Right ventricle myocardium inferior (tissue), 1 donor: ENCODE measurements around the gene NDUFB1. TPM values are rescaled to one million over a fixed set of nuclear protein-coding genes. Genes with fewer than 3 reads are reported as not detected.

Experiments used
- ATAC-seq: fragments of 200-7000 bp; cut with Tn5 transposase; one replicate; pipeline ENCODE4 v1.9.1; 2020; ENCODE audit warnings: mild to moderate bottlenecking, moderate library complexity
- DNase-seq: peaks from one replicate; pipeline ENCODE4 v3.0.0; 2021; ENCODE audit errors: missing footprints
- intact Hi-C: fragments of 100-400 bp; cut with DNase I; formaldehyde crosslinking; loops from one replicate; pipeline ENCODE4 v1.11.0; 2022
- total RNA-seq: library from RNA; stranded (reverse); fragmentation: NEBNext Ultra II Directional; extraction: Animal tissue kit (Norgen Biotek cat#: 25700); gene quantifications from one replicate; pipeline ENCODE4 v1.2.1, GENCODE V29; 2021
- donor health status: DM: no; HTN: yes; CAD: no; lungs with severe emphysema.

Gene NDUFB1
- total RNA-seq, 1 donor from 2014 or later, result 635 TPM

DNA sequence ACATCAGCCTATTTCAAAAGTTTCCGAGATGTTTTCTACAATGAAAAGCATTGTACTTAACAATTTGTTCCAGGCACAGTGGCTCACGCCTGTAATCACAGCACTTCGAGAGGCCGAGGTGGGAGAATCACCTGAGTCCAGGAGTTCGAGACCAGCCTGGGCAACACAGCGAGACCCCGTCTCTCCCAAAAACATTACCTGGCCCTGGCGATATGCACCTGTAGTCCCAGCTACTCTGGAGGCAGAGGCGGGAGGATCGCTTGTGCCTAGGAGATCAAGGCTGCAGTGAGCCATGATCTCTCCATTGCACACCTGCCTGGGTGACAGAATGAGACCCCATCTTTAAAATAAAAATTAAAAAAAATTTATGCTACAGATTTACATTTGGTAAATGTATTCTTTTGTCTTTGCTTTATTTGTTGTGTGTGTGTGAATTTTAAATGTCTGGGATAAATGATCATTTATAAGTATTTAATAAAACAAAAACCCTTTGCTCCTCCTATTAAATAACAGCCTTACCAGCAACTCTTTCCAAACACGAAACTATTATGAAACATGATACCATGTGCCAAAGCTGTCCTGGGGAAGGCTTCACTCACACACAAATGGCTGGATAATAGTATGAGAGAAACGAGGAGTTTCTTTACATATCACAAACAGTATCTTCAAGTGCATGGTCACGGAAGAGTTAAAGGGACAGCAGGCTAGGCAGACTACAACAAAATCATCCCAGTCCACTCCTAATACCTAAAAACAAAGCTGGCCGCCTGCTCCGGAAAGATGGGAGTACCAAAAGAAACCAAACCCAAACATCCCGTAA lies 16.2 kb downstream of the NDUFB1 start:
- ATAC-seq, result peak; percentile 0
- no peak for DNase-seq
- intact Hi-C loops, result no loop called here

DNA sequence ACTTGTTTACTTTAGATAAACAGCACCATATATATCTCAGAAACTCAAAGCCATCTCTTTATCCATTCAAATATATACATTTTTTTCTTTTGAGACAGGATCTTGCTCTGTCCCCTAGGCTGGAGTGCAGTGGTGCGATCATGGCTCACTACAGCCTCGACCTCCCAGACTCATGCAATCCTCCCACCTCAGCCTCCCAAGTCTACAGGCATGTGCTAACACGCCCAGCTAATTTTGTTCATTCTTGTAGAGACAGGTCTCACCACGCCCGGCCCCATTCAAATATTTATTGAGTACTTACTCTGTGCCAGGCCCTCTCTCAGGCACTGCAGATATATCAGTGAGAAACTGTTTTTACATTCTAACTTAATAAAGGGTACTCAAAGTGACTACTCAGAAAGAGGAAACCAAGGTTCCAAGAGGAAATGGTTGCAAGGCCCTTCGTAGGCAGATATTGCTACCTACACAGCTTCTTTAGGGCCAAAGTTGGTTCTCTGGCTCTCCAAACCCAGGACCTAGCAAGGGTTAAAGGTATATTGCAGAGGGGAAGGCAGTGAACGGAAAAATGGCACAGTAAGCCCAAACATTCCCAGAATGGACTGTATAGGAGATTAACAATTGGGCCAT lies 18.0 kb downstream of the NDUFB1 start:
- ATAC-seq (no peak), DNase-seq (no peak)
- intact Hi-C loops, result no loop called here

DNA sequence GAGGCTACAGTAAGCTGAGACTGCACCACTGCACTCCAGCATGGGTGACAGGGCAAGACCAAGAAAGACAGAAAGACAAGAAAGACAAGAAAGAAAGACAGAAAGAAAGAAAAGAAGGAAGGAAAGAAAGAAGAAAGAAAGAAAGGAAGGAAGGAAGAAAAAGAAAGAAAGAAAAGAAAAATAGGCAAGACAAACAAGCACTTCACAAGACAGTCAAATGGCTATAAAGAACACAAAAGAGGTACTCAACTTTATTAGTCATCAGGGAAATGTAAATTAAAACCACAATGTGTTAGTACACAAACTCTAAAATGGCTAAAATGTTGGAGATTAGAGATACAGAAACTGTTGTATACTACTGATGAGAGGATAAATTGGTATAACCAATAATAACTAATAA lies 21.7 kb downstream of the NDUFB1 start:
- DNase-seq, result no peak
- intact Hi-C loops, result no loop called here
- no peak for ATAC-seq

DNA sequence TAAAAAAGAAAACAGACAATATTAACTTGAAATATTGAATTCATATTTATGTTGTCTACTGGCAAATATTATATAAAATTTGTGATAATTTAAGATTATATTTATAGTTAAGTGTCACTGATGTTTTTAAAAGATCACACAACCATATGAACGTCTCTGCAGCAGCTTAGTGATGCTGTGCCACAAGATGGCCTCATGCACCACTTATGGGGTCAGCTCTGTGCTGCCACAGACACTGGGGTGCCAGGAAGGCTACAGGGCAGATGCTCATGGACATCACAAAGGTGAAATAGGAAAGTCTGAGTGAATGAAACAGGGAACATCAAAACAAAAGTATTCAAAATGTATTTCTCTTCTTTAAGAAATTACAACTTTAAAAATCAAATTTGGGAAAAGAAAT lies 28.2 kb downstream of the NDUFB1 start:
- DNase-seq, result no peak

DNA sequence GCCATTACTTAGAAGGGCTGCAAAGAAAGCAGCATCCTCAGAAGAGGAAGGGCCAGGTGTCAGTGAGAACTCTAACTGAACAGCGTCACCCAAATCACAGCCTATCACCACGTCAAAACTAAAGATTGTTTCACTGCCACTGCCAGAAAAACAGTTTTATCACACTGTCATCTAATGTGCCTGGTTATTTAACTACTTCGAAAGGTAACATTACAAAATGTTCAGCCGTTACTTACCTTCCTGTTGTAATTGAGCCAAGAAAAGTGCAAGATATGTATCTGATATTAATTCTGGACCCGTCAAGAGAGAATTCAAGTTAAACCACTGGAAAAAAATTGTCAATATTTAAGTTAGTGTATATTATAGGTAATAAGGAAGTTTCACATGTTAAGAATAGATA lies 33.0 kb downstream of the NDUFB1 start:
- ATAC-seq (no peak), DNase-seq (no peak)
- intact Hi-C loops, result no loop called here

More for the DNA sequence above, 28.2 kb downstream of the NDUFB1 start:
- no peak for ATAC-seq
- intact Hi-C loops, result no loop called here

DNA sequence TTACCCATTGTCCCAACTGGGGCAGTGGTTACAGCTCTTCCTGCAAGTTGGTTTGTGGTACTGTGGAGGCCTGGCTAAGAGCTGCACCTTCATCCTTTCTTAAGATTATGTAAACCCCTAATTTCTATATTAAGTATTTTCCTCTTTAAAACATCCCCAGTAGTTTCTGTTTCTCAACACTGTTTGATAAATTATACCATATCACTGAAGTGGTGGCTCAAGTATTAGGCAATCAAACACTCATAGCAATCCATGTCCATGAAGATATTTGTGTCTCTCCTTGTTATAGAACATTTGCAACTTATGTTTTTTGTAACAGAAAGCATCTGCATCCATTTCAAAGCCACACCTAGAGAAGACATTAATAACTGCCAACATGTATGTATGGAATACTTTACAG lies 47.0 kb downstream of the NDUFB1 start:
- ATAC-seq (no peak), DNase-seq (no peak)
- intact Hi-C loops, result no loop called here

Other genes with a start within 250 kb of the NDUFB1 start
- 85.3 TPM for gene FBLN5, start 174.0 kb downstream of the NDUFB1 start, total RNA-seq
- 51.2 TPM for gene TRIP11, start 81.6 kb downstream of the NDUFB1 start, total RNA-seq
- gene ATXN3, start 15.1 kb downstream of the NDUFB1 start, total RNA-seq, result 16.9 TPM
- 38.8 TPM for gene CPSF2, start 263 bp upstream of the NDUFB1 start, total RNA-seq
- 0.49 TPM for gene SLC24A4, start 201.5 kb upstream of the NDUFB1 start, total RNA-seq